ENCODE results near the gene ANKRD40.

GRCh38 chr17:50661348-50661747, 46.4 kb downstream of the ANKRD40 start:
- no peak for TF ChIP-seq POLR2A (IDR thresholded peaks at IDR 0.05)
- no peak for TF ChIP-seq CTCF (IDR thresholded peaks at IDR 0.05)
